NCI-H510A treated with DMSO at 0.1 percent for 48 hours (cell line): ENCODE measurements around the gene FGFBP1.

ENCODE experiments used
- DNase-seq: peaks from one replicate; lab custom pipeline; 2025; lab: John Stamatoyannopoulos, UW

The FGFBP1 gene

DNA sequence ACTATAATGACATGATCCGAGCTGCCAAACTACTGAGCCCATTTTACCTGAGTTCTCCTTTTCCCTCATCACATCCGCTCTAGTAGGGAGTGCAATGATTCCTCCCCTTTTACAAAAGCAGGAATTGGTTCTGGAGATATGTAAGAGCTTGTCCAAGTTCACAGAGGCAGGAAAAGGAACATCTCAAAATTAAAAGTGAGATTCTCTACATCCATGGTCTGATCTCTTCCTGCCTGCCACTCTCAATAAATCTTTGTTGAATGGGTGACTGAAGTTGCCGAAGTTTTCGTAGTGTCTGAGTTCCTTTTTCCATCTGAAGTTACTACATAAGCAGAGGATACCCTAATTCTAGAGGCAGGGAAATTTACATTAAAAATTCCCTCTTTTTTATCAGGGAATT is at the start of gene FGFBP1:
Gene FGFBP1 (minus strand): TSS at position 101 of the 400 bp plus-strand sequence. CDS start 2,108 bp downstream, outside the sequence.
- DNase-seq: no peak

DNA sequence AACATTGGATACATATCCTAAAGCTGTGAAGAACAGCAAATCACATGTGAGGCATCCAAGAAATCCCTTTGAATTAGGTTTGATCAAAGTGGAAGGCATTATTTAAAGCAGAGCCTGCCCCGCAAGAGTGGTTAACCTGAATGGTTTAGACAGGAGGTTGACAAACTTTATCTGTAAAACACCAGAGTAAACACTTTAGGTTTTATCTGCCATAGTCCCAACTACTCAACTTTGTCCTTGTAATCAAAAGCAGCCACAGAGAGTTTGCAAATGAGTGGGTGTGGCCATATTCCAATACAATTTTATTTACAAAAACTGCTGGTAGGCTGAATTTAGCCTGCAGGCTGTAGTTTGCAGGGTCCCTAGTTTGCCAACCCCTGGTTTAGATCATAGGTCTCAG is 49.7 kb upstream of the FGFBP1 start:
- no peak for DNase-seq

DNA sequence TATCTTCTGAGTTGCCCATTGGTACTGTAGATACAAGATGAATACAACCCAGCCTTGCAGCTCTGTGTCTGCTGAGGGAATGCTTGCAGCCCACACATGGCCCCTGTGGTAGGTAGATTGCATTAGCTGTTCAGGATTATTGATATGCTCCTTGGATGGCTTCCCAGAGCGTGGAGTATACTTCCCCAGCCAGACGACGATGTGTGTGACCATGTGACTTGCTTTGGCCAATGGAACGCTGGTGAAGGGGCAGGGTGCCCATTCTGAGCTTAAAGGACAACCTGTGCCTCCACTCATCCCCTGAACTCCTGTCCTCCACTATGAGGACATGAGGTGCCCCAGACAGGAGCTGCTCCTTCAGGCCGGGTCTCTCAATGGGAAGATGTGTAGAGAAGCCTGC is 48.4 kb upstream of the FGFBP1 start:
- no peak for DNase-seq

DNA sequence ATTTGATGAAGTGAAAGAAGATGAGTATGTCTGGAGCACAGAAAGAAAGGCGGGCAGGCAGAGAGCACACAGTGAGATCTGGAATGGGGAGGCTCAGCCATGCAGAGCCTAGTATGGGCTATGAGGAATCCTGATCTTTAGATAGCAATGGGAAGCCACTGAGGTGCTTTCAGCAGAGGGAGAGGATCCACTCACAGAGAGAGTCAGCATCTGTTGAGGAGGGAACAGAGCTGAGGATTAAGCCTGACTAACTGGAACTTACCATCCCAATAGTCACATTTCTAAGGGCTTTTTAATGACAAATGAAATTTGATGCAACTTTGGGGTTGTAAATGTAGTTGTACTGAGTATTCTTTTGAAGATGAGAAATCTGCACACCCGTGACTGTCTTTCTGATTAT is 45.1 kb upstream of the FGFBP1 start:
- DNase-seq: no peak

DNA sequence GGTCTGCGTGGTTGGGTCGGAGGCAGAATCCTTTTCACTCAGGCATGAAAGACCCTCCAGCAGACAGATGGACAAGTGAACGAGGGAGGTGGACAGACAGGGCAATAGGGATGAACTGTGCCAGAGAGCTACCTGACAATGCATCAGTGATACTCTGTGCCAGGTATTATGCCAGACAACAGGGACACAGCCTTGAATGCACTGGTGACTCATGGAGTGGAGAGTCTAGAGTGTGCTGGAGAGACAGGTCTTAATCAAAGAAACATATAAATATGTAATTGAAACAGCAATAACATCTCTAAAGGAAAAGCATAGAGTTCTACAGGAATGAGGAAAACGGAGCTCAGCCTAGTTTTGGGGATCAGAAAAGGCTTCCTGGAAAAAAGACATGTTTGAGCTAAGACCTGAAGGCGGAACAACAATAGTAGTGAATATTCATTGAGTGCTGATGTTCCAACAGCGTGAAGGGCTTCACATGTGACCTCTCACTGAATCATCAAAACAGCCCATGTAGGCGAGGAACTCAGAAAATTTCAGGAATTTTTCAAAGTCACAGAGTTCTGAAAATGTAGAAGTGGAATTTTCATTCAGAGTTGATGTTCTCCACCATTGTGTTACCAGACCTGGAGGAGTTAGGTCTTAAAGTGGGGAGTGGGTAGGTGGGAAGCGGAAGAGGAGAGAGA is 44.4 kb upstream of the FGFBP1 start:
- no peak for DNase-seq

DNA sequence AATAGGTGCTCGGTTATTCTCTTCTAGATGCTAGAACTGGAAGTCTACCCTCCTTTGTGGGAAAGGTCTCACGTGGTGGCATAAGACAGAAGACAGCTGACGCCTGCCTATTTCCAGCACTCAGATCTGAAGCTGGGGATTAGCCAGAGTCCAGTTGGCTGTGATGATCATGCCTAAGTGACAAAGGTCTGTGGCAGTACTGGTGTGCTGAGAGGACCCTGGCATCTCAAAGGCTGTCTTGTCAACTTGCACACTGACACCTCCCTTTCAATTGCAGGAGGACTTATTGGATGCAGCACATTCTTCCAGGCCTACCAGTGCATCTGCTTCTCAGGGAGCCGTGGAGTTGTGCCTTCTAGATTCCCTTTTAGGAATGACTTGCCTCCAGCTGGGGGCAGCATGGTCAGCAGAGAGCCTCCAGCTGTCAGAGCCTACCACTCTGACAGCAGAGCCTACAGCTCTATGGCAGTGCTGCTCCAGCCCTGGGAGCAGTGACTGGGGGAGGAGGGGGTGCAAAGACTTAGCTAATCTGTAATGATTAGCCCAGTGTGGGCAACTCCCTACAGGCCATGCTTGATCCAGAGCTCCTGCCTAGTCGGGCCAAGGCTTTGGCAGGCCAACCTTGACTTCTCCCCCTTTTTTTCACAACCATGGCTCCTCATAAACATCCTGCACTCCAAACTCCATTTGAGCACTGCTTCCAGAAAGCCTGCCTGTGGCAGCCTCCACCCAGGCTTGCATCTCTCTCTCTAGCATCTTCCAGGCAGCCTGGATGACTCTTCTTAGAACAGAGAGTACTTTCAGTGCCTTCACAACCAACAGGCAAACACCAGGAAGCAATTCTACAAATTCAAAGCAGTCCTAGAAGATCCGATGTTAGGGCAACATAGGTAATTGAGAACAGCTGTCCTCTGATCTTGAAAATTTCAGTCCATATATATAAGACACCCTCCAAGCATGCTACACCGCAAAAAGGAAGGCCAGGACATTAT is 38.2 kb upstream of the FGFBP1 start:
- DNase-seq: no peak

DNA sequence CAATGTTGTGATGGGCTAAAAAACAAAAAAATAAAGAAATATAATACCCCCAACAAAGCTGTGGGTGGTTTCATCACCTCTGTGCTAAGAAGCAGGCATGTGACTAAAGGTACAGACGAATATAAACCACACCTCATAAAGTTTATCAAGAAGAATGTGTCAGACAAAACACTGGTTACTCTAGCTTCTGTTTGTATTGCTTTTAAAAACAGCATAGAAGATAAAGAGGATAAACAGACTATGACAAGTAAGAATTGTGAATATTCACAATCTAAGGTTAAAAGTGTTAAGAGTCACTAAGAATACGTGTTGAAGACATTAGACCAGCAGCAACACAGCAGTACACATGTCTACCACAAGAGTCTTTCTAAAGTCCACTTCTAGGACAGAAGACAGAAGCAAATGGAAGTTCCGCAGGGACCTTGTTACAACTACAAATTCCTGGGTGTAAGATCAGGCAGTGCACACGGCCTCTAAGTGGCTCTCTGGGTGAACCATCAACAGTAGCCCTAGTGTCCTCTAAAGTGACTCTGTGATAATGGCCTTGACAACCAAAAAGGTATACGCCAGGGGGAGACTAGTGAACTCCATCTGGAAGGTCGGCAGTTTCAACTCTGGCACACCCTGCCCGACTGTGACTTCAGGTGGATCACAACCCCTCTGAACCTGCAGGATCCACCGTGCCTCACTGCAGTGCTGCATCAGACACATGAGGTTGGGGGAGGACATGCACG is 32.7 kb upstream of the FGFBP1 start:
- no peak for DNase-seq

DNA sequence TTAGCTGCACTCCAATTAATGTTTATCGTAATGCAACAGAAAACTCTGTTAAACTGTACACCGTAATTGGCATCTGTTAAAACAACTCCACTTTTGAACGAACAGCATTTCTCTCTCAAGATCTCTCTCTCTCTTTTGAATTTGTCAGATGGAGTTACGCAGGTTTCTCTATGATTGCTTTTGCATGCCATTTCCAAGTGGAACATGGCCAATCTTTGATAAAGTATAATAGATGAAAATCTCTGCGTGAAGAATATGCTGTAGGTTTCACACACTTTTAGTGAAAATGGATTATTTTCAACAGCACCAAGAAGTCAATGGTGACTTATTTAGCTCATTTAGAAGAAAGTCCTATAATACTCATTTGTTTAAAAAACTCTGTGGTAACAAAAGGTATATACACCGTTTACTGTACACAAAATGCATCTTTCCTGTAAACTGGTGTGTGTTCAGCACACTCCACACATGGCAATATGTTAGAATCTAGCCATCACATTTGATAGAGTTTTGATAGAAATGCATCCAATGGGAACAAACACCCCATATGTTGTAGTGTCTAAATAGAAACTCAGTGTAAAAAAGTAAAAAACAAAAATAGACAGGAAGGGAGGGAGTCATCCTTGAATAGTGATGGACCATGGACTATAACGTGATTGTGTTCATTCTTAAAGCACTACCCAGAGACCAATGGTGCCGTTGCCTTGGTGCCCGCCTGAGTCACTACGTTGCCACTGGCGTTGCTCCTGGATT is 30.2 kb upstream of the FGFBP1 start:
- no peak for DNase-seq

DNA sequence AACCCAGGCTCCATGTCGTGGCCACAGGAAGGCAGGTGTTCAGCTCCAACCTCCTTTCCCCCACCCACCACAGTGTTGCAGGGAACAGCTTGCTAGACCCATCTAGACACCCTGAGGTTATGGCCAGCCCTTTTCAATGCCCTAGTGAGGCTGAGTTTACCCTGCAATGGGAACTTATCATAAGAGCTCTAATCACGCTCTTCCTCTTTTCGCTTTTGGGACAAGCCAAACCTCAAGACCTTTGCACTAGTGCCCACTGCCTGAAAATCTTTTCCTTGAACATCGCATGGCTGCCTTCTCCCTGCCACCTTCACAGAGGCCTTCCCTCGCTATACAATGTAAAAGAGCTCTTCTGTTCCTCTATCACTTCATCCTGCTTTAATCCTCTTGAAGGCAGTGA is 26.8 kb upstream of the FGFBP1 start:
- DNase-seq: no peak

DNA sequence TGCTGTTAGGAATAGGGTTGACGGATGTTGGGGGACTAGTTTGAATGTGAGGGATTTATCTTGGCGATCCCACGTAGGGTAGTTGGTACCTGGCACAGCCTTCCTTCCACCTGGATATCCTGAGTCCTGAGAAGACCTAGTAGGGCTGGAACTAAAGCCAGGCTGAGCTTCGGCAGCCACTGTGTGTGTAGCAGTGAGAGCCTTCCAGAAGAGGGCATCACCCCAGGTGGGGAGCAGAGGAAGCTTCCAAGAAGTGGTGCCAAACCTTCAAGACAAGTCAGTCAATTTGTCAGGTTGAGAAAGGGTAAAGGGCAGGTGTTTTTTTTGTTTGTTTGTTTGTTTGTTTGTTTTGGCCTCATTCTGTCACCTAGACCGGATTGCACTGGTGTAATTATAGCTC is 25.6 kb upstream of the FGFBP1 start:
- DNase-seq: no peak

DNA sequence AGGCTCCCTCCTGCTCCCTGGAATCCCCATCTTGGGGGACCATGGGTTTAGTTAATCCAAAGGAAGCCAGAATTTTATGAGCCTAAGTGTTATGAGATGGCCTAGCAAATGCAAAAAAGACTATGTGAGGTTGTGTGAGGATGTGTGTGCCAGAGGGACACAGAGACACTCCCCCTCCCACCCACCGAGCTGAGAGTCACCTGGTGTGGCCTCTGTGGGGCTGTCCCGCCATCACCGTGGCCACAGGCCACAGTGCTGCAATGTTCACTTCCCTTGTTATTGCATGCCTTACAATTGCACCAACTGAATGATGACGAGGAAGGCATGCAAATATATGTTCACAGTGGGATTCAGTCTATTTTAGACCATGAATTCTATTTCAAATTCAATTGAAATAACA is 25.0 kb upstream of the FGFBP1 start:
- no peak for DNase-seq

DNA sequence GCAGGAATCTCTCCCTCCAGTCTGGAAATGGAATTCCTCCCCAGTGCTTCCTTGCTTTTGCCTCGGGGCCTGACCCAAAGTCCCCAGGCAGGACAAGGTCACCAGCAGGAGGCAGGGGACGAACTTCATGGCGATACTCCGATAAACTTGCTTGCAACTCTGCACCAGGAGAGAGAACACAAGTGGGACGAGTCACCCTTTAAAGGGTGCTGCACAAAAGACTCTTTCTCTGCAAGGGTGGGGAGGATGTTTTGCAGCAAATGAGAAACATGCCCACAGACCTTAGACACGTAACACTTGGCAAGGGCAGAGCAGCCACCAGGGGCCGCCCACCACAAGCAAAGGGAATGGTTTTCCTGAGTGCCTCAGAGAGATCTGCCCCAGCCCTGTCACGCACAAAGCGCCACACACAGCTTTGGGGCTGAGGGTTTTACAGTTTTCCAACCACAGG is 24.5 kb upstream of the FGFBP1 start, which contains the start of gene FGFBP2:
Gene FGFBP2 (minus strand): TSS at position 175 of the 451 bp plus-strand sequence. CDS start 46 bp downstream, at position 129.
- no peak for DNase-seq

DNA sequence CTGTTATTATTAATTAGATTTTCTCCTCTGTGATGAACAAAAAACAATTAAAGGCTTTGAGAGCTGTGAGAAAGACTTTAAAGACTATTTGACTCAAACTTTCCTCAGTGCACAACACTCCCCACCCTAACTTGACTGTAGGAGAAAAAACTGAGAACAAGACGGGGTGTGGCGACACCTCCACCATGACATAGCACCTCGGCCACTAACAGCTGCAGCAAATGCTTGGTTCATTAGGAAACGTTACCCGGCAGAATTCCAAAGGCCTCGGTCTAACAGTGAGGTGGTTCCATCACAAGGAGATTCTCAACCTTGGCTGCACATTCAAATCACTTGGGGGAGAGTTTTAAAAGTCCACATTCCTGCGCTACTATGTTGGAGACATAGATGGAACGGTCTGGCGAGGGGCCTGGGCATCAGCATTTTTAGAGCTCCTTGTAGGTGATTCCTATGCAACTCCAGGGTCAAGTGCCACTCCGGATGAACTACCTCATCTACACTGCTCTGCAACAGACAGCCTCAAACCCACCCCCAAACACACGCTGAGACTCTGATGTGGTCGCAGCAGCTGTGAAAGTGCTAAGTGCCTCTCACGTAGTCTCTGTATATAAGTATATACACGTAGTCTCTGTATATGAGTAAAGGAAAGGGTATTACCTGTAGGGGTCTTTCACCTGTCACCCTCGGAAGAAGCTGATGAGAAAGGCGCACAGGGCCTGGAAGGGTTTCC is 23.4 kb upstream of the FGFBP1 start:
- DNase-seq: no peak

DNA sequence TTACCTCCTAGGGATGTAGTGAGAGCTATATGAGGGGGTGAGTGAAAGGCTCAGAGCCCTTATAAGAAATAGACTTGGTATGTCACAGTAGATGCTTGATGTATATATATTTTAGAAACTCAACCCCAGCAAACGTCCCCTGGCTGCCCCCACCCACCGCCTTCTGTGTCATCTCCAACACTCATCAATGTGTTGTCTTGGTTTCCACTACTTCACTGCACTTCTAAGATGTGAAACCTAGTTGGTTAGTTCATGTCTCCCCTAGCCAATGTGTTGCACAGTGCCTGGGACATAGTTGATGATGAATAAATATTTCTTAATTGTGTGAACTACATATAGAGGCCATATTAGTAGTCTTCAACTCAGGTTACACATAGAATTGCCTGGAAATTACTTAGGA is 20.0 kb upstream of the FGFBP1 start:
- no peak for DNase-seq

DNA sequence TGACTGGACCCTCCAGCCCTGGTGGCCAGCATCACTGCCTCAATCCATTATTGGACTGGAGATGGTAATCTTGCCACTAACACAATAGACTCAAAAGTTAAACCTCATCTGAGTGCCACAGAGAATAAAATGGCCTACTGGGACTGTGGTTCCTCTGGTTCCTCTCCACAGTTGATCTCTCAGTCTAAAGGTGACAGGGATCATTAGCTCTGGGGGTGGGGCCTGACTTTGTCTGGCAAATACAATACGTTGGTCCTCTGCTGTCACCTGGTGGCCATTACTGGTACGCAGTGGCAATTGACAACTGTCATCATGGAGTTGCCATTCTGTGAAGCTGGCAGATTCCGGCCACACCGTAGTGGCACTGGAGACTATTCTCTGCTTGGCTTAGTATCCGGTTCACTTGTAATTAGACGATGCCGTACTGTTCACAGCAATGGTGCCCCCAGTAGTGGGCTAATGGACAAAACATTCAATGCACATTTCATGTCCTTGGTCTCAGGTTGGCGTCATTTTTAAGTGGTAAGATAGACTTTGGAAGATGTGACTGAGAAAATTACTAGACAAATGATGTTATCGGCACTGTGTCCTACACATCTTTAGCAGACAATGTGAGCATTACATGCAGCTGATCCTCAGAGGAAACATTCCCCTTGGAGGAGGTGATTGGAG is 17.8 kb upstream of the FGFBP1 start:
- DNase-seq: peak; percentile 51

DNA sequence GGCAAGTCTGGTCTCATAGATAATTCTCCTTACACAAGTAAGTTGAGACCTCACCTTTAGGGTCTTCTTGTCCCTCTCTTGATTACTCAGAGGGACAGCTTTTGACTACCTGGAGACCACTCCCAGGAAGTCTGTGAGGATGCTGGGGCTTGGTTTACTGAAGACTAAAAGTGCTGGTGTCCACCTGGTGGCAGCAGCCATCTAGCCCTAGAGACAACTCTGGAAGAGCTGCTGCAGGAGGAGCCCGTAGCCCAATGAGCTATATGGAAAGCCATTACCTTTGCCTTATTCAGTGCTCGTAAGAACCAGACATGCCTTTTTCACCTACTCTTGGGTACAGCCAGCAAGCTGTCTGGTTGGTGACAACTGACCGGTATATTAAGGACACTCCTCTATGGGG is 17.1 kb upstream of the FGFBP1 start:
- no peak for DNase-seq

DNA sequence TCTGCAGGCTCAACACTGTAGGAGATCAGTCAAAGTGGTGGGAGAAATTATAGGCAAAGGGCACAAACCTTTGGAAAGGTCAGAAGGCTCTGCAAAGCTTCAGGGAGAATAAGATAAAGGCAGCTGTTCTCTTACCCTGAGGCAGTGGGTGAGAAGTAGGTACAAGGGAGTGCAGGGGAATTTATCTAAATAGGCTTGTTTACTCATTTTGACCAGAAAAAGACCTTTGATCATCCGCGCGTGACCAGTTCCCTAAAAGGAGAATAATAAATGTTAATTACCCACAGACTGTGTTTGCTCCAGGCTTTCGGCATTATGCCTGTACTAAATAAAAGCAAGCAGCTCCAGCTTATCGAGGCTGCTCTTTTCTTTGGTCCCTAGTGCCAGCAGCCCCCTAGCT is 15.1 kb upstream of the FGFBP1 start:
- no peak for DNase-seq

DNA sequence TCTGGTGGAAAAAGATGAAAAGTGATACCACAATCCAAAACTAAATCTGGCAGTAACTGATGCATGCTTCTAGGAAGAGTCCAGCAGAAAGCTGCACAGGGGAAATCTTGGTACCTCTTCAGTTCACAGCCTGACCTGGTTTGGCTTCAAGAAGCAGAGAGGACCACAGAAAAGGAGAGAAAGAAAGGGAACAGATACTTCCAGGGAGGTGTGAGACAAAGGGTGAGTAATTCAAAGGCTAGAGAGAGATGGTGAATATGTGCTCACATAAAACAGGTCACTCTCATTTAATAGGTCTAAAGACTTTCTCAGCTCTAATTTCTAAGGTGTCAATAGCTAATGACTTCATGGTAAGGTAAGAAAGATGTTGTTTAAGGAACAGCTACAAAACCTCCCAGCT is 13.2 kb upstream of the FGFBP1 start:
- no peak for DNase-seq

DNA sequence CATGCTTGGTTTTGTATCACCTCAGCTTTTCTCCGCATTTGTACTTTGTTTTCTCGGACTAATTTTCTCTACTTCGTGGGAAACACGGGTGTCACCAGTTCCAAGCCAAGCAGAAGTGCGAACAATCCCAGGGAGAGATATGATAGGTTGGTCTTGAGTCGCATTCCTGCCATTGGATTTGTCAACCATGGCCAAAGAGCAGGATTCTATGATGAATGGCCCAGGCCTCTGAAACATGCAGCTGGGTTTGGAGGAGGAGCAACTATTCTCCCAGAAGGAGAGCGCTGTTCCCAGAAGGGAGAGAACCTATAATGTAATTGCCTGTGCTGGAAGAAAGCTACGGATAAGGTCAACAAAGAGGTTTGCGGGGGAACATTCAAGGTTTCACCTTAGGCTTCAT is 10.3 kb upstream of the FGFBP1 start:
- no peak for DNase-seq

DNA sequence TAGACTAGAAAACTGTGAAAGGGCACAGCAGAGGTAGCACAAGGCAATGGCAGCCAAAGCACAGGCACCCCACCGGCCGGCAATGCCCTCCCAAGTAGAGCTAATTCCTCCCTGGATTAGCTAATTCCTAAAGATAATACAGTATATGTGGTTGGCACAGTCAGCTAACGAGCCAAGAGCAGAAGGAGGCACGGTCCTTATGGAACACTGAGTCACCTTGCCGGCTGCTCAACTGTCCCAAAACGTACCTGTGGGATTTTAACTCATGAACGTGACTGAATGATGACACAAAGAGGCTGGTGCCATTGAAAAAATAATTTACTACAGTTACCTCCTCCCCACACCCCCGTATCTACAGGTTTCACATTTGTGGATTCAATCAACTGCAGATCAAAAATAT is 9.1 kb upstream of the FGFBP1 start:
- no peak for DNase-seq
